ENCODE data around the gene HHIPL1.
"Not testable (repeated sequence)": the region's sequence is repeated elsewhere in the genome, so short reads cannot be mapped to it uniquely, and the experiment has no call there.

HHIPL1 gene

DNA sequence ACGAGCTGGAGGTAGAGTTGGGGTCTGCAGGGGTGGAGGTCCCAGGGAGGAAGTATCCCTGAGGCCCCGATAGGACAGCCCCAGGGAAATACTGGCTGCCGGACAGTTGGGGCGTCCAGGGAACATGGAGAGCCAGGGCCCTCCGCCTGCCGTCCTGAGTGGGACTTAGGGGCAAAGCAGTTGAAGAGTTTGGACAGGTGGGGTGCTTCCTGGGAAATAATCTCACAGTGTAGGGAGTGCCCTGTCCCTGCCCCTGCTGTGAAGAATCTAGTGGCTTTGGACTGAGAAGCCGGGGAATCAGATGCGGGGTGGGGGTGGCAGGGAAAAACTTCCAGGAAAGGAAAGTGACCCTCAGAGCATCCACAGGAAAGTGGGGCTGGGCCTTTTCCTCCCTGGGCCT lies 9.8 kb upstream of the HHIPL1 start:
- DNase-seq (ENCODE audit: low spot score), result no peak

DNA sequence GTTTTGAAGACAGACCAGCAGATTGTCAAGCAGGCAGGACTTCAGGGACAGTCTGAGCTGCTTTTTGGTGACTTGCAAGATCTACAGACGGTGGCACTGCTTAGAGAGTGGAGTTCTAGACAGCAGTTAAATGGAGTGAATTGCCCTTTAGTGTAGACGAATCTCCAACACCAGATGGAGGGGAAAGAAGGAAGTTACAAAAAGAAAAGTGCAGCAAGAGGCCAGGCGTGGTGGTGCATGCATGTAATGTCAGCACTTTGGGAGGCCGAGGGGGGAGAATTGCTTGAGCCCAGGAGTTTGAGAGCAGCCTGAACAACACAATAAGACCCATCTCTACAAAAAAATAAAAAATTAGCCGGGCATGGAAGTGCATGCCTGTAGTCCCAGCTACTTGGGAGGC lies 8.4 kb upstream of the HHIPL1 start:
- no peak for DNase-seq (ENCODE audit: low spot score)

DNA sequence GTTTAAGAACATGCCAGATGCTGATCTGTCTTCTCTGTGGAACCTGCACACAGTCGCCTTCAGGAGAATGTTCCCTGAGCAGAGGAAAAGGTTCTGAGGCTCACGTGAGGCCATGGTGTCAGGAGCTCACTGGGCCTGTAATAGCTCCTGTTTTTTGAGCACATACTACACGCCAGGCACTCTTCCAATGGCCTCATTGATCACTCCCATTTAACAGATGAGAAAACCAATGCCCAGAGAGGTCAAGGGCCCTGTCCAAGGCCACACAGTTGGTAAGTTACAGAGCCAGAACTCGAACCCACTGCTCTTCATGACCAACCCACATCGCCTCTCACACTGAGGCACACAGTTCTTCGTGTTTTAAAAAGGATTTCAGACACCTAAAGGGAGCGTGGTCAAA lies 7.3 kb upstream of the HHIPL1 start:
- no peak for DNase-seq (ENCODE audit: low spot score)

DNA sequence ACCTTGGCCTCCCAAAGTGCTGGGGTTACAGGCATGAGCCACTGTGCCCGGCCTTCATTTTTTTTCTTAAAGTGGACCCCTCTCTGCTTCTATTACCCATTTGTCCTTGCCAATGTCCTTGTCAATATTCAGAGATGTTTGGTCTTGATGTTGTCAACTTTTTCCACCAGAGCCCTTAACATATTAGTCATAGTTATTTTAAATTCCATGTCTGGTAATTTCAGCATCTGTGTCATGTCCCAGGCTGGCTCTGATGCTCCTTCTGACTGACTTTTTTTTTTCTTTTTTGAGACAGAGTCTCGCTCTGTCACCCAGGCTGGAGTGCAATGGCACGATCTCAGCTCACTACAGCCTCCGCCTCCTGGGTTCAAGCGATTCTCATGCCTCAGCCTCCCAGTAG lies 2.2 kb upstream of the HHIPL1 start:
- not testable (repeated sequence) for DNase-seq (ENCODE audit: low spot score)

DNA sequence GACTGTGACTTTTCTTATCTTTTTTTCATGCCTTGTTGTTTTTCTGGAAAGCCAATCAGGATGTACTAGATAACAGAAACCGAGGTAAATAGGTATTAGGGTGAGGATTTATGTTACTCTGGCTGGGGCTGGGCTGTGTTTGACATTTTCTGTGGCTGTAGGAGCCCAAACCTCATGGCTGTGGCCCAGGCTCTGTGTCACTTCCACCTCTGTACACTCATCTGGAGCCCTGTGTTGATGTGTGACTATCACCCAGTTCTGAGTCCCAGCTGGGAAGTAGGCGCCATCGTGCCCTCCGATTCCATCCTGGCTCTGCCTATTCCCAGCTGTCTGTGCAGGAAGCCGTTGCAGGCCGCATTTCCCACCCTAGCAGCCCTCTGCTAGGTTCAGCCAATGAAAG lies 1.6 kb upstream of the HHIPL1 start:
- no peak for DNase-seq (ENCODE audit: low spot score)

DNA sequence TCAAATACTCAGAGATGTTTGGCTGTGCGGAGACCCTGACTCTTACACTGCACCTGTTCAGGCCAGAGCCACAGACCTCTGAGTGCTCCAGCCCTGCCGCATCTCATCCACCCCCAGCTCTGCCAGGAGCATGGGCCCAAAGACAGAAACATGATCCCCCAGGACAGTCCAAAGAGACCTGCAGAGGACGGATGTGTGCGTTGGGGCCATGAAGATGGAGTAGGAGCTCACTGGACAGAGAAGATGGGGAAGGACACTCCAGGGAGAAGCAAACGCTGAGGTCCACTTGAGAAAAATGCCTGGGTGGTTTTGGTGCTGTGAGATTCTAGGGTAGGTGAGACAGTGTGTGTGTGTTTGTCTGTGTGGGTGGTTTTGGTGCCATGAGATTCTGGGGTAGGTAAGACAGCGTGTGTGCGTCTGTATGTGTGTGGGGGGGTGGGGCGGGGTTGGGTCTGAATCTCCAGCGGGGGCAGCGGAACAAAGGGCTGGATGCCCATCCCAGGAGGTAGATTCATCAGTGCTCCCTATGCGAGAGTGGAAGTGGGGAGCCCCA lies 818 bp upstream of the HHIPL1 start:
- DNase-seq (ENCODE audit: low spot score), result no peak

DNA sequence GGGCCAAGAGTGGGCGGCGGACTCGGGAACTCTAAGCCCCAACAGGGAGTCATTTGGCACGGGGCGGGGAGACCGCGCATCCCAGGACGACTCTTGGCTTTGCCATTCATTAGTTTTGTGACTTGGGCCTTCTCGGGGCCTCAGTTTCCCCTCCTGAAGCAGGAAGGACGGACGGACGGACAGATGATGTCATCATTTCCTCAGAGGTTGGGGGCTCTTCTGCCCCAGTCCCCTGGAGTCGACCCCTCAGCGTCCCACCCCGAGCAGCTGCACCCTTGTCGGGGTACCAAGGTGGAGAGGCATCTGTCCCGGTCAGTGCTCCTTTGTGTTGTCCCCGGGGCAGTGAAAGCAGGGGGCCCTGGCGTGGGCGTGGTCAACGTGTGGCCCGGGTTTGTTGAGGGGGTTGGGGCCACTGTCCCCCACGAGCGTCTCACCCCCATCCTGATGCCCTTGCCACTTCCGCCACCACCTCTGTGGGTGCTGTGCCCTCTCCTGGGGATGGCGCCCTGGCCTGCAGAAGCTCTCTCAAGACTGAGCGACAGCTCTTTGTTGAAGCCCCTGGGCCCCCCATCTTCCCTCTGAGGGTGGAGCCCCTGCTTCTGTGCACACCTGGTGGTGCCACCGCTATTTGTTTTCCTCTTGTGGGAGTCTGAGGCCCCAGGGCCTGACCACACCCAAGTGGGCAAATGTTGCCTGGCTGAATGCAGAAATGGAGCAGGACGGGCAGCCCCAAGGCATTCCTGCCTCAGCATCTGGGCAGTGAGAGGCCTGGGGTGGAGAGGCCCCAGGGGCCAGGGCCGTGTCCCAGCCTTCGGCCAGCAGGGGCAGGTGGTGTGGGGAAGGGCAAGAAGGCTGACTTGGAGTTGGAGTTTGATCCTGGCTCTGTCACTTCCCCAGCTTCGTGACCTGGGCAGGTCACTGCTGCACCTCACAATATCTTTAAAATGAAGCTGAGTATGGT lies 896 bp downstream of the HHIPL1 start:
- no peak for DNase-seq (ENCODE audit: low spot score)

DNA sequence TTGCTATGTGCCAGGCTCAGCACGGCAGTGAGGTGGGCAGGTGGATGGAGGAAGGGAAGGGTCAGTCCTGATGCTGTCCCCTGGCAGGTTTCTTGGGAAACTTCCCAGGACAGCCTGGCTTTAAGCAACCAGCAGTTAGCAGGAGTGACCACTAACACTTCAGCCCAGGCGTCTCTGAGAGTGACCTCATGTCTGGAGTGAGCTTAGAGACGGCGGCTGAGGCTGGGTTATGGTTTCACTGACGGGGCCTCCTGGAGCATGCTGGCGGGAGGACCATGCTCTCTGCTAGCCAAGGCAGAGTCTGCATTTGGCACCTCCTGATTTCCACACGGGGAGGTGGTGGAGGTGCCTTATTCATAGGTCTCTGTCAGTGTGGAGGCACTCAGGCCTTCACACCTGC lies 2.5 kb downstream of the HHIPL1 start:
- DNase-seq (ENCODE audit: low spot score), result no peak

DNA sequence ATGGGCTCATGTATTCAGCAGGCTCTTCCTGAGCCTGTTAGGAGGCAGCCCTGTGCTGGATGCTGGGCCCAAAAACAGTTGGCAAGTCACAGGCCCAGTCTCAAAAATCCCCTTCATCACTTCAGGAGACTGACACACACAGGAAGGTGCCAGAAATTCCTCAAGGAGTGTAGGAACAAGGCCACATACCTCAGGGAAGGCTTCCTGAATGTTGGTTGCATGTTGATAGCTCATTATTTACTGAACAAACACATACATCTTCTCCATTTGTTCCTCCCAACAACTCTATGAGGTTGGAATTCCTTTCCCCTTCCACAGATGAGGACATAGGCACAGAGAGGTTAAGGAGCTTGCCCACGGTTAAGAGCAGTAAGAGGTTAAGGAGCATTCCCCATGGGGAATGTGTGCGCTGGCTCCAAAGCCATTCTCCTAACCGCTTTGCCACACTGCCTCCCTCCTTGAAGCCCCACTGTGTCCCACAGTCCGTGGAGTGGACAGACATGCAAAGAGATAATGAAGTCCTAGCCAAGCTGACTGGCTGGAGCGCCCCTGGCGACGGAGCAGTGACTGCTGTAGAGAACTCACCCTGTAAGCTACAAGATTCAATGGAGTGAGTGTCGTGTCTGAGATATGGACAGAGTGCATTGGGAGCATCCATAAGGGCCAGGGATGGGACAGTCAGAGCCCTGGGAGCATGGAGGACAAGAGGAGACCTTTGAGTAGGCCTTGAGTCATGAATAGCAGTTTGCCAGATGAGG lies 3.3 kb downstream of the HHIPL1 start:
- no peak for DNase-seq (ENCODE audit: low spot score)

DNA sequence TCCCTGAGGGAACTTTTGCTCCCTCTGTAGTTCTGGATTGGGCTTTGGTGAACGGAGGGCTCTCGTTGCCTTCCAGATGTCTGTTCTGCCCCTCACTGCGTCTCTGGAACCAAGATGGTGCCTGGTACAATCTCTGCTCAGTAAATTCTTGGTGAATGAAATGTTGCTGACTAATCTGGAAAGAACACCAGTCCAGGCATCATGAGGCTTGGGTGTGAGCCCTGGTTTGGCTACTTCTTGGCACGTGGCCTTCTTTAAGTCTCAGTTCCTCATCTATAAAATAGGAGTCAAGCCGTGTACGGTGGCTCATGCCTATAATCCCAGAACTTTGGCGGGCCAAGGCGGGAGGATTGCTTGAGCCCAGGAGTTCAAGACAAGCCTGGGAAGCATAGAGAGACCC lies 4.3 kb downstream of the HHIPL1 start:
- DNase-seq (ENCODE audit: low spot score), result no peak

DNA sequence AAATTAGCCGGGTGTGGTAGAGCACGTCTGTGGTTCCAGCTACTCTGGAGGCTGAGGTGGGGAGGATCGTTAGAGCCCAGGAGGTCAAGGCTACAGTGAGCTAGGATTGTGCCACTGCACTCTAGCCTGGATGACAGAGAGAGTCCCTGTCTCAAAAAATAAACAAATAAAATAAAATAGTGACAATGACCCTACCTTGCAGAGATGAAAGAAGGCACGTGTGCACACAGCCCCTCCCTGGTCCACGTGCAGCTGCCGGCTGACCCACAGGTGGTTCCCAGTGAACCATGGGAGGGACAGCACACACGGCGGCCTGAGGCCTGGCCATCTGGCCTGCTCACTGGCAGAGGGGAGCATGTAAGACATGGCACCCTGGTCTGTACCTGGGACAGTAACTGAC lies 4.7 kb downstream of the HHIPL1 start:
- no peak for DNase-seq (ENCODE audit: low spot score)

DNA sequence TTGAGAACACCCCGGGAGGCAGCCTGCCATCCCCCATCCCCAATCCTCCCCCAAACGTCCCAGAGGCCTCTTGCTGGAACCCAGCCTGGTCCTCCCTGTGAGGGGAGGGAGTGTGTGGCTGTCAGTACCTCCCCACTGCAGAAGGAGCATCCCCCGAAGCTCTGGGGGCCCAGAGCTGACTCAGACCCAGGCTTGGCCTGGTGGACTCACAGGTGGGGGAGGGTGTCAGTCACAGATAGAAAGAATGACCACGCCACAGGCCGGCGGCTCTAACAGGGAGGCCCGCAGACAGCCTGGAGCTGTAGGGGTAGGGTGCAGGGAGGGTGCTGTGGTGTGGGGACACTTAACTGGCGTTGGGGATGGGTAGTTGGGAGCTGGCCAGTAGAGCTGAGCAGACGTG lies 5.3 kb downstream of the HHIPL1 start:
- no peak for DNase-seq (ENCODE audit: low spot score)

DNA sequence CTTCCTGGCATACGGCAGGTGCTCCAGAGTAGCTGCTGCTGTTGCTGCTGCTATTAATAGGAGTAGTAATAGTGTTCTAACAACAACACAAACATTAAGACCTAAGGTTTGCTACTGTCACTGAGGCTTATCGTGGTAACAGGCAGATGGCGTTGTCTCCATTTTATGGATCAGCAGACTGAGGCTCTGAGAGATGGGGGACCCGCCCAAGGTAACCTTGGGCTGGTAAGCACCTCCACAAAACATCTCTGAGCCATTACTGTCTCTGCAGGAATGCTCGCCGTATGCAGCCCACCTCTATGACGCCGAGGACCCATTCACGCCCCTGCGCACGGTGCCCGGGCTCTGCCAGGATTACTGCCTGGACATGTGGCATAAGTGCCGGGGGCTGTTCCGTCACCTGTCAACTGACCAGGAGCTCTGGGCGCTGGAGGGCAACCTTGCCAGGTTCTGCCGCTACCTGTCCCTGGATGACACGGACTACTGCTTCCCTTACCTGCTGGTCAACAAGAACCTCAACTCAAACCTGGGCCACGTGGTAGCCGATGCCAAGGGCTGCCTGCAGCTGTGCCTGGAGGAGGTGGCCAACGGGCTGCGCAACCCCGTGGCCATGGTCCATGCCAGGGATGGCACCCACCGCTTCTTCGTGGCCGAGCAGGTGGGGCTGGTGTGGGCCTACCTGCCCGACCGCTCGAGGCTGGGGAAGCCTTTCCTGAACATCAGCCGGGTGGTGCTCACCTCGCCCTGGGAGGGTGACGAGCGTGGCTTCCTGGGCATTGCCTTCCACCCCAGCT lies 7.2 kb downstream of the HHIPL1 start:
- no peak for DNase-seq (ENCODE audit: low spot score)

DNA sequence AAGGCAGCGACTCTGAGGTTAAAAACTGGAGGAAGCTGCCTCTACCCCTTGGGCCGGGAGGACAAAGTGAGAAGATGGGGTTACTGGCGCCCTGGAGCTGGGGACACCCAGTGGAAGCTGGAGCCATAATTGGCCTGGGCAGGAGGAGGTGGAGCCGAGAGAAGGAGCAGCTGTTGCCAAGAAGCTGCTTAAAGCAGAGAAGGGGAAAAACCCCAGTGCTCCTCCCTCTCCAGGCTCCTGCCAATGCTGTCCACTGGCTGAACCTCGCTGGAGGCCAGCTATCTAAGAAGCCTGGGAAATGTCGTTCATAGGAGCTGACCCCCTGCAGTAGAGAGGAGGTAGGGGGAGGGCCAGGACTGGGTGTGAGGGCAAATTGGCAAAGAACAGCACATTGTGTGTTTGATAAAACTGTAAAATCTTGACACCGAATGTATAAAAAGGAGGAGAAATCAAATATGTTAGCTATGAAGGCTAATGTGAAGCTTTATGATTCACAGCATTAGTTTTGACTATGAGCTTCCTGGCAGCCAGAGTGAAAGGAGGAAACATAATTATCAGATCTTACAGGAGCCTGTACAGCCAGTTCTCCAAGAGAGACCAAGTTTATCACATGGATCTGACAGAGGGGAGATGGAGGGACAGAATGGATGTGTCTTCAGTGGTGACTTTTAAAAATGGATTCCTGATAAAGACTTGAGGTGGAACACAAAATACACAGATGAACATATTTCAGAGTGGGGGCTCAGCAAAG lies 9.5 kb downstream of the HHIPL1 start:
- no peak for DNase-seq (ENCODE audit: low spot score)

DNA sequence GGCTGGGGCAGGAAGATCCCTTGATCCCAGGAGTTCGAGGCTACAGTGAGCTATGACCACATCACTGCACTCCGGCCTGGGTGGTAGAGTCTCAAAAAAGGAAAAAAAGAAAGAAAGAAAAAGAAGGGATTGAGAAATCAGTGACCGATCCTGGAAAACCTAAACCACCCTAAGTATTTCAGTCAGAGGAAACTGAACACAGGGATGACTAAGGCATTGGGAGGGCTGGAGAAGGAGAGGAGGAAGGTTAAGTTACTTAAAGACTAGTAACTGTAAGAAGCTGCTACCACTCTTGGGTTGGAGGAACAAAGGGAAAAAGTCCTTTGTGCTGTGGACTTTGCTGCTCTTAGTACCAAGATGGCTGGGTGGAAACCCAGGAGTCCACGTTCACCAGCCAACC lies 10.6 kb downstream of the HHIPL1 start:
- DNase-seq (ENCODE audit: low spot score), result no peak

DNA sequence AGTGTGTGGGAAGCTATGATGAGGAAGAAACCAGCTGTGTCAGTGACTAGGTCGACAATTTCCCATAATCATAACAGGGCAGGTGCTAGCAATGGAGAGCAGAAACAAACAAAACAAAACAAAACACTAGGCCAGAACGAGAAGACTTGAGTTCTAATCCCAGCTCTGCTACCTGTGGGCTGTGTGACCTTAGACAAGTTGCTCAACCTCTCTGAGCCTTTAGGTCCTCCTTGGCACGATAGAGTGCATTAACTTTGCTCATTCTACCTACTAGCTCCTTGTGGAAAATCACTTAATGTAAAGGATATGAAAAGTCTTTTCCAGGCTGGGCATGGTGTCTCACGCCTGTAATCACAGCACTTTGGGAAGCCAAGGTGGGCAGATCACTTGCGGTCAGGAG lies 11.2 kb downstream of the HHIPL1 start:
- no peak for DNase-seq (ENCODE audit: low spot score)

DNA sequence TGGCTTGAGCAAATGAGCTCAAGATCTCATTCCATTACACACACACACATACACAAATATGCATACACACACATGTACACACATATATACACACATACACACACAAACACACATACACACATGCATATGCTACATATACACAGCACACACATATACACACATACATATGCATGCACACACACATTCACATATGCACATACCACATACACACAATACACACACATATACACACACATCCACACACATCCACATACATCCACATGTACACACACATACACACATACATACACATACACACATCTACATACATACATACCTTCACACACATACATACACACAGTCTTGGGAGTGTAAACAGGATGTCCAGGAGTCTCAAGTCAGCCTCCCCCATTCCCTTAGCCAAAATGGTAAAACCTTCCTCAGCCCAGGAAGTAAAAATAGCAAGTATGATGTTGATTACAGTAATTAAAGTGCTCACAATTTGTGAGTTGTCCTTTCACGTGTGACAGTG lies 12.8 kb downstream of the HHIPL1 start:
- no peak for DNase-seq (ENCODE audit: low spot score)

DNA sequence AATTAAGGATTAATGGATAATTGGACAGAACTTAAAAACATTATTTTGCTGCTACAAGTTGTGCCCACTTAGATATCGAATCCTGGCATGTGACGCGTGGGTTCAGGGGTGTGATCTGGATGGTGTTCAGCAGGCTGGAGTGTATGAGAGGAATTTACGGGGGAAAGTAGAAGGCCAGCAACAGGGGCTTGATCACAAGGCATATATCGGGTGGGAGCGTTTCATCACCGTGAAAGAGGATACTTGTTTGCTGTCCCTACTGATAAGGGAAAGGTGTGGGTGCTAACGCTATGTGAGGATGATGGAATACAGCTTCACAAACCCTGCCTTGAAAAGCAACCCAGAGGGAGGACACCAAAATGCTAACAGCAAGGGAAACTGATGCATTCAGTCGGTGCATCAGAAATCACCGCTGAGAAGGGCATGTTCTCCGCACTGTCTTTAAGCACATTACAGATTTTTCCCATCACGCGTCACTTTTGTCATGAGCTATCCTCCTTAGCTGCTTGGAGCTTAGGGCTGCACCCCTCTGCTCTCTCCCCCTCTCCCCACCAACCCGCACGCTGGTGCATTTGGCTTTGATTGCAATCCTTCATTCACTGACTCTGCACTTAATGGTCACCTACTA lies 13.4 kb downstream of the HHIPL1 start:
- no peak for DNase-seq (ENCODE audit: low spot score)

DNA sequence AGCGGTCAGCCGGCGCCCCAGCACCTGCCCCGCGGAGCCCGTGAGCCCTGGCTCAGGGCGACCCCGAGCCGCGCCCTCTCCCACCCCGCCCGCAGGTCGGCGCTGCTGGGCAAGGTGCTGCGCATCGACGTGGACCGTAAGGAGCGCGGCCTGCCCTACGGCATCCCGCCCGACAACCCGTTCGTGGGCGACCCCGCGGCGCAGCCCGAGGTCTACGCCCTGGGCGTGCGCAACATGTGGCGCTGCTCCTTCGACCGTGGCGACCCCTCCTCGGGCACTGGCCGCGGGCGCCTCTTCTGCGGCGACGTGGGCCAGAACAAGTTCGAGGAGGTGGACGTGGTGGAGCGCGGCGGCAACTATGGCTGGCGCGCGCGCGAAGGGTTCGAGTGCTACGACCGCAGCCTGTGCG lies 14.4 kb downstream of the HHIPL1 start:
- no peak for DNase-seq (ENCODE audit: low spot score)

DNA sequence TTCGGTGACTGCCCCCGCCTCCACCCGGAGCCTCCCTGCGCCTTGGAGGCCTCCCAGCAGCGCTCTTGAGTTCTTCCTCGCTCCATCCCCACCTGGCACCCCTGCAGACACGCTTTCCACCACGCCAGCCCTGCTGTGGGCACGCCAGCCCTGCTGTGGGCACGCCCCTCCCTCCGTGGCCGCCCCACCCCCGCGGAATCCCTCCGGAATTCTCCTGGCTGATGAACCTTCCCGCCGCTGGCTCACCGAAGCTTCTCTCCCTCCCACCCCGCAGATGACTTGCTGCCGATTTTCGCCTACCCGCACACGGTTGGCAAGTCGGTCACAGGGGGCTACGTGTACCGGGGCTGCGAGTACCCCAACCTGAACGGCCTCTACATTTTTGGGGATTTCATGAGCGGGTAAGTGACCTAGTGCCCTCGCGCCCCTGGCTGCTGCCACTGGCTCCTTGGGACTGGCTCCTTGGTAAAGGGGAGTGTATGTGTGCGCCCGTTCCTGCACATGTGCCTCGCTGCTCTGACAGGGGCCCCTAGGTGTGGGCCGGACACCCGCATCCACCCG lies 15.2 kb downstream of the HHIPL1 start:
- DNase-seq (ENCODE audit: low spot score), result no peak
